Fibroblast of lung (primary cell): Measurements from ENCODE around the gene CLUH. TPM values are rescaled to one million over a fixed set of nuclear protein-coding genes. Genes with fewer than 3 reads are reported as not detected.

Experiments used
- DNase-seq, 2 donors: peaks; one replicate each; pipeline versions ENCODE4 v3.0.0 to v3.0.0-alpha.2; 2010; ENCODE audit warnings: low read depth in 2 of 2
- H2AFZ ChIP-seq: 2 replicates; pipeline ENCODE4 v1.5.1; 2012; ENCODE audit warnings: low read length, control low read depth, inconsistent platforms
- H3K27ac ChIP-seq: 2 replicates; pipeline ENCODE4 v1.5.1; 2011; ENCODE audit warnings: low read length, control low read depth; ENCODE audit not compliant: insufficient read depth
- H3K27me3 ChIP-seq: 2 replicates; pipeline ENCODE4 v1.5.1; 2011; ENCODE audit warnings: mild to moderate bottlenecking, low read length; ENCODE audit not compliant: control insufficient read depth, insufficient read depth
- H3K36me3 ChIP-seq: 2 replicates; pipeline ENCODE4 v1.5.1; 2011; ENCODE audit warnings: low read length; ENCODE audit not compliant: control insufficient read depth, insufficient read depth
- H3K4me1 ChIP-seq: 2 replicates; pipeline ENCODE4 v1.5.1; 2011; ENCODE audit warnings: low read length; ENCODE audit not compliant: control insufficient read depth, insufficient read depth; ENCODE audit errors: extremely low read depth
- H3K4me2 ChIP-seq: 2 replicates; pipeline ENCODE4 v1.5.1; 2011; ENCODE audit warnings: low read length, control low read depth; ENCODE audit not compliant: insufficient read depth; ENCODE audit errors: extremely low read depth
- H3K4me3 ChIP-seq, 4 experiments: fragments of 200-600 bp in 1 of 4; sonication (generic) in 1 of 4; replicated peaks in 1 of 4; 2 replicates each; pipeline ENCODE4 v1.5.1; 2011 to 2016; ENCODE audit warnings: low read length in 4 of 4, low read depth in 3 of 4, mild to moderate bottlenecking in 3 of 4, control low read depth in 2 of 4, inconsistent platforms in 1 of 4, mixed read lengths in 1 of 4; ENCODE audit not compliant: insufficient read depth in 1 of 4; ENCODE audit errors: control extremely low read depth in 1 of 4
- H3K79me2 ChIP-seq: 2 replicates; pipeline ENCODE4 v1.5.1; 2012; ENCODE audit warnings: mild to moderate bottlenecking, low read length, inconsistent platforms; ENCODE audit not compliant: control insufficient read depth, insufficient read depth
- H3K9ac ChIP-seq: 2 replicates; pipeline ENCODE4 v1.5.1; 2011; ENCODE audit warnings: mild to moderate bottlenecking, low read length, control low read depth; ENCODE audit not compliant: insufficient read depth
- H3K9me3 ChIP-seq: 2 replicates; pipeline ENCODE4 v1.5.1; 2012; ENCODE audit warnings: low read depth, low read length; ENCODE audit not compliant: control insufficient read depth, insufficient read depth
- H4K20me1 ChIP-seq: 2 replicates; pipeline ENCODE4 v1.5.1; 2011; ENCODE audit warnings: low read length; ENCODE audit not compliant: control insufficient read depth, insufficient read depth; ENCODE audit errors: extremely low read depth
- CTCF ChIP-seq, 2 donors: IDR thresholded peaks in 1 of 2; conservative IDR thresholded peaks in 1 of 2; 1 replicate in 1 of 2; 2 replicates in 1 of 2; pipeline ENCODE4 v1.5.1; 2011 to 2012; ENCODE audit warnings: low read length in 2 of 2, control low read depth in 1 of 2, inconsistent platforms in 1 of 2, low read depth in 1 of 2, mild to moderate bottlenecking in 1 of 2
- EZH2 ChIP-seq: IDR thresholded peaks from 2 replicates; pipeline ENCODE4 v1.5.1; 2012; ENCODE audit warnings: low read length, control low read depth, mild to moderate bottlenecking; ENCODE audit errors: missing control alignments
- polyA plus RNA-seq, 2 donors: library from polyadenylated mRNA; depleted of rRNA in 1 of 2; stranded (reverse) in 1 of 2; unstranded in 1 of 2; fragments of >200 nt; gene quantifications; 2 replicates each; pipeline ENCODE4 v1.2.1, GENCODE V29; 2011 to 2012; ENCODE audit warnings: missing spikeins in 1 of 2
- total RNA-seq: library from RNA; depleted of rRNA; stranded (reverse); fragments of >200 nt; gene quantifications from 2 replicates; pipeline ENCODE4 v1.2.1, GENCODE V29; 2014

Gene CLUH
- total and polyA plus RNA-seq, 2 donors (not counting 1 experiment from before 2014, with no cell fraction given): 10.5 to 29.4 TPM

DNA sequence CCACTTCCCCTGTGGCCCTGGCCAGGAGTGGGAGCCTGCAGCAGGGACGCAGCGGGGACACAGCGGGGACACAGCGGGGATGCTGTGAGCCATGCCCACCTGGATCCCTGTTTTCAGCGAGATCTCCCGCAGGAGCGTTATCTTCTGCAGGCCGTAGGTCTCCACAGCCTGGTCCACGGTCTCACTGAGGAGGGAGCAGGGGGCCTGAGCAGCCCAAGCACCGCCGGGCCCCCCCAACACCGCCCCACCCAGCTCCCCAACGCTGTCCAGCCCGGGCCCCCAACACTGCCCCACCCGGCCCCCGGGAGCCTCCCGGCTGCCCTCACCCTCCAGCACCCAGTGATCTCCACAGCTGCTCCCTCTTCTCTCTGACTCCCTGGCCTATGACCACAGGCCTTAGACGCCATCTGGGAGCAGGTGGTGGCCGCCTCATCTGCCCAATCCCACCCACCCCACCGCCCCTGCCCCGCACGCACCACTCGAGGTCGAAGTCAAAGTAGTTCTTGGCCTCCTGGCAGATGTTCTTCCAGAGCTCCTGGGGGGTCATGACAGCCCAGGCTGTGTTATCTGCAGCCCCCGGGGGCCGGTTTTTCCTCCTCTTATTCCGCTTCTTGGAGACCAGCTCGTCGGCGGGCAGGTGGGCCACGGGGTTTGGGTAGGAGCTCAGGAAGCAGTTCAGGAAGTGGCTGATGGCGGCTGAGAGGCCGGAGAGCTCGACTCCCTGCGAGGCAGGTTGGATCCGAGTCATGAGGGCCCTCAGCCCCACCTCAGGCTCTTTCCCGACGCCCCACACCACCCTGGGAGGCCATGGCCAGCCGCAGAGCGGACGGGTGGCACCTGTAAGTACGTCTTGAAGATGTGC, 17.0 kb downstream of the CLUH start:
- no peak for DNase-seq
- H3K27me3 ChIP-seq: no peaks in the 10 kb centered on the region
- H2AFZ ChIP-seq: no peak overlapping the region
- no peak overlapping the region for H3K27ac ChIP-seq
- H3K36me3 ChIP-seq: peaks cover 23% of the 10 kb centered on the region
- no peak for TF ChIP-seq EZH2
- no peak for TF ChIP-seq CTCF (conservative IDR thresholded peaks at IDR 0.05 in 1 of 2, IDR thresholded peaks at IDR 0.05 in 1 of 2; ENCODE audit: low read depth in 1 of 2, low read length in 2 of 2)
- H4K20me1 ChIP-seq: no peaks in the 10 kb centered on the region
- no peak overlapping the region for H3K4me2 ChIP-seq
- H3K9me3 ChIP-seq: no peaks in the 10 kb centered on the region
- no peak overlapping the region for H3K9ac ChIP-seq
- H3K79me2 ChIP-seq: no peaks in the 10 kb centered on the region
- no peaks in the 10 kb centered on the region for H3K4me1 ChIP-seq
- H3K4me3 ChIP-seq: no peak overlapping the region

GRCh38 chr17:2693561-2694380, 17.8 kb downstream of the CLUH start:
- no peak for TF ChIP-seq EZH2
- no peak for TF ChIP-seq CTCF (conservative IDR thresholded peaks at IDR 0.05 in 1 of 2, IDR thresholded peaks at IDR 0.05 in 1 of 2; ENCODE audit: low read depth in 1 of 2, low read length in 2 of 2)
- Histone ChIP-seq H4K20me1 (no peaks in the 10 kb centered on the region), H3K27me3 (no peaks in the 10 kb centered on the region), H3K4me1 (no peaks in the 10 kb centered on the region), H3K9me3 (no peaks in the 10 kb centered on the region), H3K27ac (no peak overlapping the region), H3K9ac (no peak overlapping the region), H2AFZ (no peak overlapping the region), H3K79me2 (no peaks in the 10 kb centered on the region), H3K36me3 (peaks cover 25% of the 10 kb centered on the region), H3K4me3 (no peak overlapping the region), H3K4me2 (no peak overlapping the region)
- no peak for DNase-seq

DNA sequence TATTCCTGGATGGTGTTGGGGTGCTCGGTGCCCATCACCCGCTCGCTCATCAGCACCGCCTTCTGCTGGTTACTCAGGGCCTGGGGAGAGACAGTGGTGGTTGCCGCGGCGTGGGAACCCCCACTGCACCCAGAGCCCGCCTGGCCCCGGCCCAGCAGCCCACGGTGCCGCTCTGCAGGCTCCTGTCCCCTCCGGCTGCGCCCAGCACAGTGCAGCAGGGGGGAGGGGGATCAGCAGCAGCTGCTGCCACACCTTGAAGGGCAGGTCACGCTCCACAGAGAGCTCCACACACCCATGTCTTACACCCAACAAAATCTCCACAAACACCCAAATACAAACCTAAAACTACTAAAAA, 18.8 kb downstream of the CLUH start:
- Histone ChIP-seq H3K27ac (no peak overlapping the region), H3K4me2 (no peak overlapping the region), H3K36me3 (peaks cover 18% of the 10 kb centered on the region), H3K79me2 (no peaks in the 10 kb centered on the region), H2AFZ (no peak overlapping the region), H3K9me3 (no peaks in the 10 kb centered on the region), H3K4me3 (no peak overlapping the region), H3K4me1 (no peaks in the 10 kb centered on the region), H3K9ac (no peak overlapping the region), H4K20me1 (no peaks in the 10 kb centered on the region), H3K27me3 (no peaks in the 10 kb centered on the region)
- DNase-seq: no peak
- TF ChIP-seq CTCF (conservative IDR thresholded peaks at IDR 0.05 in 1 of 2, IDR thresholded peaks at IDR 0.05 in 1 of 2; ENCODE audit: low read depth in 1 of 2, low read length in 2 of 2) (no peak), EZH2 (no peak)
